COLO829 (cell line): ENCODE data around the gene LPAR1.

Experiments
- DNase-seq: peaks from one replicate; pipeline ENCODE4 v3.0.0; 2012; ENCODE audit warnings: low spot score

The LPAR1 gene

DNA sequence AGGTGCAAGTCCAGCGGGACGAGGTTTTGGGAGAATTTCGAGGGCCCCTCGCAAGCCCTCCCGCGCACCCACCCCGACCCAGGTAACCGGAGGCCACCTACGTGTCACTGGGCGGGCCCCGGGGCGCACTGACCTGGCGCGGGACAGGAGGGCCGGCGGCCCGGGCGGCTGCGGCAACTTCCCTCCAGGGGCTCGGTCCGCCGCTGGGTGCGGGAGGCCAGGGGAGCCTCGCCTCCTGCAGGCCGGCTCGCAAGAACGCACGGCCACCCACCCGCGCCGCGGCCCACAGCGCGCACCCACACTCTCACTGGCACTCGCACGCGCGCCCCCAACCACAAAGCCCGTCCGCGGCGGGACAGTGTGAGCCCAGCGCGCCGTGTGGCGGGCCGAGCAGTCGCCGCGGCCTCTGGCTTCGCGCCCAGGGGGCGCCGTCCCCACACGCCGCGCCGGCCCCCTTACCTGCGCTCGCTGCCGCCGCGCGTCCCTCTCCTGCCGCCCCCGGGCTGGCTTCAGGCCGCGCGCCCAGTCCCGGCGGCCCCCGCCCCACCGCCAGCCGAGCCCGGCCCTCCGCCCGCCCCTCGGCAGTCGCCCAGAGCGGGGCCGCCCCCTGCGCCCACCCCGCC, 451 bp downstream of the LPAR1 start:
- DNase-seq, result no peak

DNA sequence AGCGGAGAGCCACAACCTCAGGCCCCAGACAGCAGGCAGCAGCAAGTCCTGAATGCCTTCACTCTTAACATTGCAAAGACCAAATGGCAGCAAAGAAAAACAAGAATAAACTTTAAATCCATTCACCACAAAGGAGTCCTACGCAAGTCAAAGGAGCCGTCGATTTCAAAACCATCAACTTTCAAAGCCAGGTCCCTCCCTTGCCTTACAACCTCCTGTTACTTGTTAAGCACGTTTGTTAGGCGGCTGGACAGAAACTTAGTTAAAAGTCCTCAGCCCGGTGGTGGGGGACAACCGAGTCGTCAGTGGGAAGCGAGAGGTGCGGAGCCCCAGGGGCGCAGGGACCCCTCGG, 938 bp downstream of the LPAR1 start:
- no peak for DNase-seq

DNA sequence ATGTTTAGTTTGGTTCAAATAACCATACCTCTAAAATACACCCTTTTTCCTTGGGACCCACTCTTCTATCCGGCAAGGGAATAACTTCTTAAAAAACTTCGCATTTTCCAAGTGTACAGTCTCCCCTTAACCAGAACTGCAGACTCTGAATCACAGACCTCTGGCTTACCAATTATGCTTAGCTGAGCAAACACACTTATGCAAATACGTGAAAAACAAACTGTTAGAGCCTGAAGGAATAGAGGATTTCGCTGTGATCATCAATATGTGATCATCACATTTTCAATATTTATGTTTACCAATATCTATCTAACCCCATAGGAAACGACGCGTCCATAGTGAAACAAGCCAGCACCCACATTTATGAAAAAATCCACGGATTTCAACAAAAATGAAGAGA, 1.3 kb downstream of the LPAR1 start:
- no peak for DNase-seq

DNA sequence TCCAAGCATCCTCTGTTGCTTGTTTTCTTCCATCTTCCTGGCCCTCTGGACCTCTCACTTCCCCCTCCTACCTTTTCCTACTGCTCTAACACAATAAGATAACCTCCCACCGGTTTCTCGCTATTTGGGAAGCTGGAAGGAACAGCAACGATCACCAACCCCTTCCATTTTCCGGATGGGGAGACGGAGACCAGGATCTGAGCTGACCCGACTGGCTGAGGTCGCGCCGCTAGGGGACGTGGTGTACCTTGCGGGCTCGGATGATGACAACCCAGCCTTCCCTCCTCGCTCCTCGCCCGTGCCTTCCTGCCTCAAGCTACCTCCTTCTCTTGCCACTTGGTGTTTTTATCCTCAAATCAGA, 1.9 kb downstream of the LPAR1 start:
- no peak for DNase-seq

DNA sequence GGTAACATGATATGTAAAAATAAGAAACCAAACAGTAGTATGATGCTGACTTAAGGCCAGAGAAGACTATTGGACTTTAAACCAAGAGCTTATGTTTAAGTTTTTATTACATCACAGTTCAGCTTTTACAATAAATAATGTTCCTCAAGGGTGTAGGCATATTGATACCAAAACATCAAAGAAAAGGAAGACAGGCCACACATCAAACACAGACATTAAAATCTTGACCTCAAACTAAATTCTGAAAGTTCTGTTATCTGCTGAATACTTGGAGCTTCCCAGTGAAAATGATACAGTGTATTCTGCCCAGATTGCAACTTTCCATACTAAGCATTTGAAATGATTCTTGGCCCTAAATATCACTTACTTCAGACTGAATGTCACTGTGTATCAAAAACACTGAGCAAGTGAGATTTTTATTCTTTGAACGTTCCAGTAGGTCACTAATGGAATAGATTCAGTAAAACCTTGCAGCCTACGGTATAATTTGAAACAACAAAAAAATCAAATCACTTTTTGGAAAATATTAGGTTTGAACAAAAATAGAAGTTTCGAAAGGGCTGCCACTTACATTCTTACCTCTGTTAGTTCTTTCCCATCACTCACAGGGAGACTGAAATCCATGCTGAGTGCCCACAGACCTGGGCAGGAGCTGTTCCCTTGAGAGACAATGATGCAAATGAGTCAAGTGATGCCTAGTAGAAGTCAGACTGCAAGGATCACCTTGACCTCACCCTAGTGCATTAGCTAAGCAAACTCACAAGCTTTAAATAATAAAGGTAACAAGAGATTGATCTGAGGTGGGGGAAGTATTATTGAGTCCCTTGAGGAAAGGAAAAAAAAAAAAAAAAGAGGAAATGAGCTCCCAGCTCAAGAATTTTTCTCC, 2.5 kb downstream of the LPAR1 start:
- DNase-seq, result no peak

DNA sequence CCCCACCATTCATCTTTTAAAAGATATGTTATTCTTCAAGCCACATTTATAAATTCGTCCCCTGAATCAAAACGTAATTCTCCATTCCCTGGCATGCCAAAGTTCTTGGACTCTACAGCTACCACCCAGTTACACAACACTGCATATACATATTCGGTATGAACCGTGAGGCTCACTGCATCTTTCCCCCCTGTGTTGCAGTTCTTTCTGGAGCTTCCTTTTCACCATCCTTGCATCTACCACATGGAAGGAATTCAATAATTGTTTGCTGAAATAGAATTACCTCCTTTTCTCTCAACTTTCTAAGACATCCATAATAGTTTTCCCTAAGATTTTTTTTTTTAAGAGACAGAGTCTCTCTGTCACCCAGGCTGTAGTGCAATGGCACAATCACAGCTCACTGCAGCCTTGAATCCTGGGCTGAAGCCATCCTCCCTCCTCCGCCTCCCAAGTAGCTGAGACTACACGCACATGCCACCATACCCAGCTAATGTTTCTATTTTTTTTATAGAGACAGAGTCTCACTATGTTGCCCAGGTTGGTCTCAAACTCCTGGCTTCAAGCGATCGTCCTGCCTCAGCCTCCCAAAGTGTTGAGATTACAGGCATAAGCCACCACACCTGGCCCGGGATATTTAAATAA, 3.3 kb downstream of the LPAR1 start:
- DNase-seq, result no peak

DNA sequence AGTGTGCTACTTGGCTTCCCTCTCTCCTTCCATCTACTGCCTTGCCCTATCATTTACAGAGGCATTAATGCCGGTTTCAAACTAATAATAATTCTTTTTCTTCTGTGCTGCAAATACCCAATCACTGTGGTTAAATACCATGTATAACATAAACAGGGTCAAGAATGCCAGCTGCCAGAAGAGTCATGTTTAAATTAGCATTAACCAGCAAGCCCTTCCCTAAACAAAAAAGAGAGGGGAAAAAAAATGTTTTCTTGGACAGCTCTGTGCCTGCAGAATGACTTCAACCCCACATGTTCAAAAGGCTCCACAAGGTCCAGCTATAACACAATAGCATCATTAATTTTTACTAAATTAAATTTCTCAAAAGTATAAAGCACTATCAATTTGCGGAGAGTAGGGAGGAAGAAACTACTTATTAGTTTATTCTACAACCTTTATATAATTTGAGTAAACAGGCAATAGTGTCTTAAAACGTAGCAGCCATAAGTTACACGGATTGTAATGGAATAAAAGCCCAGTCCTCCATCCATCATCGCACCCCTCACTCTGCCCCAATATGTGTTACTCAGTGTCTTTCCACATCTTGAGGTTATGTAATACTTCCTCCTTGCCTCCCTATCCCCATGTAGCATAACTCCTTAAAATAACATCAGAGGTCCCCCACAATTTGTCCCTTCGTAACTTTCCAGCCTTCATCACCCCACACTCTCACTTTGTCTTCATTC, 3.9 kb downstream of the LPAR1 start:
- no peak for DNase-seq

DNA sequence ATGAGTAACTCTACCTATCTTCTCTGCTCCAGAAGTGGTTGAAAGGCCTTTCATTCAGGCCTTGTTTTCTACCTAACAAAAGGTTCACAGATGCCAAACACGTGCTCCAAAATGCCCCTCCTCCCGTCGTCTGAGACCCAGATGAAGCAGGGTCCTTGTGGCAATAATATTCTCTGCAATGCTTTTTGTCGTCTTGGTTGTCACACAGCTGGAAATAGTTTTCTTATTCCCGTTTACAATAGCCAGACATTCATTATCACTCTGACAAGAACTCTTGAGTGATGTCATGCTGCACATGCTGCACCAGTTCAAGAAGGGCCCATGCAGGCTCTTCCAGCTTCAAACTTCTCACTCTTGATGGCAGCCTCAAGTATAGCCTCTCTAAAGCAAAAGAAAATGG, 7.8 kb downstream of the LPAR1 start:
- no peak for DNase-seq

DNA sequence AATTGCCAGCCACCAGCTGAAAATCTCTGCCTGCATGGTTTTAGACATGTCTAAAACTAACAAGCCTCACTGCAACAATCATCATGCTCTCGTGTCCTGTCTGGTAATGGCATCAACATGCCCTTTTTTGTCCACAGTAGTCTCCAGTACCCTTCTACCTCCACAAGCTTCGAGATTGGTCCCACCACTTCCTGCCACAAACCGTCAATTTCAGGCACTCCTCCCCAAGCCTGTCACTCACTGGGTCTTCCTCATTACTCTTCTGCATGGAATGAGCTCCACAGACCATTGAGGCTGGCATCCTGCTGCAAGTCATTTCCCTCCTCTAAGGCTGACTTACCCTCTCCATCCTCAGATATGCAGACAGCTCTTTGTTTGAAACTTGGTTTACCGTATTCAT, 9.0 kb downstream of the LPAR1 start:
- DNase-seq, result no peak

DNA sequence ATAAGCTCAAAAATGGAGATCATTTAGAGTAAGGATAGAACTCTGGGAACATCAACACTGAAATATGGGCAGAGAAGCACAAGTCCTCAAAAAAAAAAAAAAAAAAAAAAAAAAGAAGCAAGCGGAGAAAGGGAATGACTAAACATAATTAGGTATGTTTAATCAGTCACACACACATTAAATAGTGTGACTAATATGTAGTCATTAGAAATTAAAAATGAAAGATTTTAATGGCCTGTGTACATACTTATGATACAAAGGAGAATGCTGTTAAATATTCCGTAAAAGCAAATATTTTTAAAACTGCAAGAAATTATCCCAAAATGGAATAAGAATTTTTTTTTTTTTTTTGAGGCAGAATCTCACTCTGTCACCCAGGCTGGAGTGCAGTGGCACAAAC, 10.5 kb downstream of the LPAR1 start:
- DNase-seq, result no peak

DNA sequence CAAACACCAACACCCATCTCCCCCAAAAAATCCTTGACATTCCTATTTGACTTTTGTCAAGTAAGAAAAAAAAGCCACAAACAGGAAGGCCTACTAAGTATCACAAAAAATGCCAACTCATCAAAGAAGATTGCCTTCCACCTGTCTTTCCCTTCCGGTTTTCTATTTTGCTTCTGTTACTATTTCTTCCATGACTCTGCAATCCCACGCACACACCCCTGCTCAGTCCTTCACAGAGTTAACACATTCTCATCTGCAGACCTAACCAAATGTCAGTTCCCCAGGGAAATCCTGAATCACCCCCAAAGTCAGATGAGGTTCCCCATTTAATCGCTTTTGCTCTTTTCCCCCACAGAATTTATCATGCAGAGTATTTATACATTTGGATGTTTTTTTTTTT, 15.1 kb downstream of the LPAR1 start:
- no peak for DNase-seq

DNA sequence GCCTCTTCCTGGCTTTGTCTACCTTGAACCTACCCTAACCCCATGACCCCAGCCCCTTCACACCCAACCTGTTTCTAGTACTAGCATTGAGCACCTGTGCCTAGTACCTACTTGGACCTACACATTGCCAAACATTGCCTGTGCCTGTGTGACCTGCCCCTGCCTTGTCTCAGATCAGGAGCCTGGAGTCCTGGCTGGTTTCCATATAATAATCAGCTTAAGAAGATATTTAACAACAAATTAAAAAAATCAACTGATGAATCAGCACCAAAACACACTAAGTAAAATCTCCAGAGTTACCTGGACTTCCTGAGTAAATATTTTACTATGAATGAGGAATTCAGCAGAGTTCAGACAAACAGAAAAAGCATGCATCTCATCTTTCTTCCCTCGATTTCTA, 17.7 kb downstream of the LPAR1 start:
- no peak for DNase-seq

DNA sequence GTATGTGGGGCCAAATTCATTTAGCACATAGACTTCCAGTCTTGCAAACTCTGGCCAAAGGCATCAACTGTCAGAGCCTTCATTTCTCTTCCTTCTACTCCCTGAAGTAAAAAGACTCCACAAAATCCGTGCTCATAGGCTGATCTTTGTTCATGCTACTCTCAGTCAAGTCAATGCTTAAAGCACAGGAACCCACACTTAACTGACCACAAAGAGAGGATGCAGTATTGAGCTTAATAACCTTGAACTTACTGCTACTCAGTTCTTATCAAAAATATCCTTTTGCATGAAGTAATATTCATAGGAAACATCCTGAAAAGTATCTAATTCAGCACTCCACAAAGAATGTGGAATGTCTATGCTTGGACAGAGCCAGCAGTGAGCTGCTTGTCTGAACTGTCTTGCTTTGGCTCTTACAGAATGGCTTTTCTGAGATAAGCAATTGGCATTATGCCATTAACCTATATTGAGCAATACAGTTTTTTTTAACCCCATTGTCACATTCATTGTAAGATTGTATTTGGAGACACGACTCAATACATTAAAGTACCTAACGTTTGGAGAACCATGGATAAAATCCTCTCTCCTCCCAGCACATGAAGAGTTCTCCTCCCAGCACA, 21.7 kb downstream of the LPAR1 start:
- DNase-seq, result no peak

DNA sequence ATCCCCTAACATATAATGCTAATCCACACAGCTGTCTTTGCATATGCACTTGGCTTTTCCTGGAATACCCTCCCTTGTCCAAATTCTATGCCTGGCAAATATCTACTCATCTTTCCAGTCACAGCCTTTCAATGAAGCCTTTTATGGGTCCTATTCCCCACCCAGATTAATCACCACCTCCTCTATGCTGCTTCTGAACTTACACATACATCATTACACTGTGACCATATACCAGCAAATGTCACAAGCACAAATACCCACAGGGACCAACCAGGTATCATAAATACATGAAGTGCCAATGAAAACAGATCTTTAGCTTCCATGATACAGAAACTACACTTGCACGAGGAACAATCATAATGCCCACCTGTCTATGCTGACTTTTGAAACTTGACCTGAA, 22.3 kb downstream of the LPAR1 start:
- no peak for DNase-seq

DNA sequence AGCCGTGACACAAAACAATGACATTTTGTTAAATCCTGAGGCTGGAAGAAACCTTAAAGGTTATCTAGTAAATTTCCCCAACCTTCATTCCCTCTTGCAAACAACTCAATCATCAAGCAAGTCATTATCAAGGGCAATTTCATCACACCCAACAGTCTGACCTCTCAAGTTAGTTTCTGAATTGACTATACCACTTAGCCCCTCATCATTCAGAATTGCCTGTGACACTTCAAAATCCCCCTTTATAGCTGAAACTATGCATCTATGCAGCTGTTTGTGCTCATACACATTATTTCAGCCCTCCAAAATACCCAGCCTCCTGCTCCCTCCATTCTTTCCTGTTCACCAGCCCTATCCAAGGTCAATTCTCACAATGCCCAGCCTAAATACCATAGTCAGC, 24.6 kb downstream of the LPAR1 start:
- DNase-seq, result no peak

DNA sequence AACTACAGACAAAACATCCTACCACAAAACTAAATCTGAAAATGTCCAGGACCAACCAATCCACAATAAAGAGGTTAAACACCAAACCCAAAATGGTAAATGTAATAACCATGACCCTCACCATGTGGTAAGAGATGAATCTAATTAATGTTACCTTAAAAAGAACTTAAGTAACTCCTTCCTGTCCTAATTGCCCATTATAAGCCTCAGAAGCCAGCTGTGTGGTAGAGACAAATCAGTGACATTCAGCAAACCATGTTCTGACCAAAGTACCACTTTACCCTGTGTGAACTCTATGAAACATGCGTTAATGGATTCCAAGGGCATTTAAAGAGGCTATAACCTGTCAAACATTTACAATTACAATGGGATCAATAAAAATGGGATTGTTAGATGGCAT, 25.0 kb downstream of the LPAR1 start:
- no peak for DNase-seq

DNA sequence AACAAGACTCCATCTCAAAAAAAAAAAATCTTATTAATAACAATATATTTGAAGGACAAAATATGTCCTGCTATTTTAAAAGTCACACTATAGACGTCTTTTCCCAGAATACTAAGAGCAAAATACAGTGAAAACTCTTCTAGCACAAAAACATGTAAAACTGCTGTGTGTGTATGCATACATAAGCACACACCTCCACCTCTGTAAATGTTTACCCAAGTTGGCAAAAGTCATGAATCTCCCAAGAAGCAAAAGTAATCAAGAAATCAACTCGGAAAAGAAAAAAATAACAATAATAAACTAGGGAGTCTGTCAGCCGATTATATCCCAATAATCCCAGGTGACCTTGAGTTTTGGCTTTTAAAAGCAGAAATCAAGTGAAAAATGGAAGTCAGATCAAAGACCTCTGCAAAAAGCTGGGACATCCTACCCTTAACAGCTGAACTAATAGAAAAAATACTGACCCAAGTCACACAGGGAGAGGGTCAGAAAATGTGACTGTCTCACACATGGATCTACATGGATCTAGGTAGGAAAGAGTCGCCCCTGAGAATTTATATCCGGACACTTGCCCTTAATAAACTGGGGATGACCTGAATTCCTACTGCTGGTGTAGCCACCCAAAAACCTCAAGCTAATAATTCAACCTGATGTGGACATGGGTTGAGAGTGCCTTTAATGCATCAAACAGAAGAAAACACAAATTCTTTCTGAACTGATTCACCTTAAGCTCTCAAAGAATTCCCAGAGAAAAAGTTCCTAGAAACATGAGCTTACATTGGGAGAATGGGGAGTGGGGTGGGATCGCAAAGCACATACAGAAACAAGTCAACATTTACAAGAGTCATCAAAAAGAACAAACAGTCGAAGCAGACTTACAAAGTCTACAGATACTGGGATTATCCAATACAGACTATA, 29.9 kb downstream of the LPAR1 start:
- no peak for DNase-seq

DNA sequence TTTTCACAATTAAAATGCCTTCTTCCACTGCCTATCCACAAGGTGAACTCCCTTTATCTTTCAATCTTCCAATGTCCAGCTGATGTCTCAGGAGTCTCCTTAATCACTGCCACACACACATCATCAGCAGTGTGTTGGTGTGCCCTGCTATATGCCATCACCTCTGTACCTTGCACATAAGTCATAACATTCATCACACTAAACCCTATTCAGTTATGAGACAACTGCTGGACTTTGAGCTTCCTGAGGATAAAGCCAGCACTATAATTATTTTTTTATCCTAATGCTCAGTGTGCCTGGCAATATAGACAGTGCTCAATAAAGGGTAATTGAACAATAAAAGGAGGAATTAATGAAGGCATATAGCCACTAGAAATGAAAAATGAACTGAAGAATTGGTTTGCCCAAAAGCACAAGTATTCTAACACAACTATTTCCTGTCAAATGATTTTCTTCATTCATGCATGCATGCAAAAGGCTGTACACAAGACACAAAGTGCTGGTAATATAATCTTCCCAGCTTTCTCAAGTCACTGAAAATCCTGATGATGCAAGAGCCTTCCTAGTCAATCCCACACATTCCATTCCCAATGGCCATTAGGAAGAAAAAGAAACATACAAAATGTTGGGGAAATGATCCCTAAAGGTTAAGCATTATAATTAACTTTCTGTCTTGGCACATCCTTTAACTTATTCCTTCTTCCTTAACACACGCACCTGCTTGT, 32.4 kb downstream of the LPAR1 start:
- no peak for DNase-seq

DNA sequence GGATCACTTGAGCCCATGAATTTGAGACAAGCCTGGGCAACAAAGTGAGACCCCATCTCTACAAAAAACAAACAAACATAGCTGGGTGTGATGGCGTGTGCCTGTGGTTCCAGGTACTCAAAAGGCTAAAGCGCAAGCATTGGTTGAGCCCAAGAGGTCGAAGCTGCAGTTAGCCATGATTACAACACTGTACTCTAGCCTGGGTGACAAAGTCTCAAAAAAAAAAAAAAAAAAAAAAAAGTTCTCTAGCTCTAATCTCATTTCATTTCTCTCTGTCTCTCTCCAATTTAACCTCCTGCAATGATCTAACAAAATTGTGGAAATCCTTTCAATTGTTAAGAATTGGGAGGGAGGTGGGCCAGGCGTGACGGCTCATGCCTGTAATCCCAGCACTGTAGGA, 33.3 kb downstream of the LPAR1 start:
- DNase-seq, result no peak

DNA sequence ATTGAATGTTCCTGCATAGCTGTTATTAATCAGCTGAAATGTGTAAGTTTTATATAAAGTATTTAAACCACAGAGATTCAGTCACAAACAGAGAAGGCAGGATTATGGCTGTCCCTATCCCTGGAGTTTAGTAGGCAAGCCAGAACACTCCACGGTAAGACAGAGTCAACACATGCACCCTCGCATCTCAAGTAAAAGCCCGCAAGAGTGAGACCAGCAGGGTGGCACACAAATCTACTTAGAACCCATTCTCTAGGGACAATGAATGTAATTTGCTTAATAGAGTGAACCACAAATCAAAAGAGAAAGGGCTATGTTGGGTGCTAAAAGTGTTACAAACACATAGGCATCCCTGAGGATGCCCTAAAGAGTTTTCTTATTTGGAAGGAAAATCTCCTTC, 35.1 kb downstream of the LPAR1 start:
- no peak for DNase-seq

DNA sequence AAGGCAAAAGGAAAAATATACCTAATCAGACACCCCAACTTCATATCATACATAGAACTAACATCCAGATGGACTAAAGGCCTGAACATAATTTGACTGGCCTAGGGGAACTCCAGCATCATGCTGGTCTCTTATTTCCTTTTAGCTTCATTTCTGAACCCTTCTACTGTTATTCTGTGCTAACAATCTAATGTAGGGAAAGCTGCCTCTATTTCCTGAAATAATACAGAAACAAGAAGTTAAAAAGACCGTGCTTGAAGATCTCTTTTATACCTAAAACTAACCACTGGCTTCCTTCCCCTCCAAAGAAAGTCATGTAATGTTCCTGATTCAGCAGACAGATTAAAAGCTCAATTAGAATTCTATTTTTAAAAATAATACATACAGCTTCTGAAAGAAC, 36.7 kb downstream of the LPAR1 start:
- DNase-seq, result no peak
